GM20431 (cell line): ENCODE measurements around the gene GALNT11.
"Not testable (repeated sequence)": the region's sequence is repeated elsewhere in the genome, so short reads cannot be mapped to it uniquely, and the experiment has no call there.

Source experiments
- in situ Hi-C: fragments of 300-500 bp; cut with MseI, MboI; formaldehyde crosslinking; loops from one replicate; pipeline ENCODE4 v1.15.0; 2020; ENCODE audit warnings: low sequenced_read_pairs; ENCODE audit not compliant: unreplicated experiment

GALNT11 gene

GRCh38 chr7:152025937-152026890, 740 bp downstream of the GALNT11 start:
- in situ Hi-C loops = no loop called here

- in situ Hi-C loops = not testable (repeated sequence)
These were observed 2.3 kb downstream of the GALNT11 start for GRCh38 chr7:152027491-152028365.

- in situ Hi-C loops = not testable (repeated sequence)
These were observed 4.6 kb downstream of the GALNT11 start for GRCh38 chr7:152030059-152030458.

GRCh38 chr7:152030639-152031038, 5.2 kb downstream of the GALNT11 start:
- in situ Hi-C loops = not testable (repeated sequence)

GRCh38 chr7:152035817-152036216, 10.3 kb downstream of the GALNT11 start:
- in situ Hi-C loops = no loop called here

- in situ Hi-C loops = not testable (repeated sequence)
These were observed 12.9 kb downstream of the GALNT11 start for GRCh38 chr7:152038410-152038809.

- in situ Hi-C loops = not testable (repeated sequence)
These were observed 17.6 kb downstream of the GALNT11 start for GRCh38 chr7:152043086-152043485.

GRCh38 chr7:152044909-152045308, 19.4 kb downstream of the GALNT11 start:
- in situ Hi-C loops = not testable (repeated sequence)

- in situ Hi-C loops = no loop called here
These were observed 21.1 kb downstream of the GALNT11 start for GRCh38 chr7:152046531-152046930.

- in situ Hi-C loops = no loop called here
These were observed 22.6 kb downstream of the GALNT11 start for GRCh38 chr7:152048051-152048450.

- in situ Hi-C loops = no loop called here
These were observed 25.1 kb downstream of the GALNT11 start for GRCh38 chr7:152050547-152050971.

- in situ Hi-C loops = no loop called here
These were observed 26.5 kb downstream of the GALNT11 start for GRCh38 chr7:152051968-152052367.

- in situ Hi-C loops = no loop called here
These were observed 27.3 kb downstream of the GALNT11 start for GRCh38 chr7:152052771-152053170.

- in situ Hi-C loops = no loop called here
These were observed 29.1 kb downstream of the GALNT11 start for GRCh38 chr7:152054367-152055230.

- in situ Hi-C loops = no loop called here
These were observed 31.3 kb downstream of the GALNT11 start for GRCh38 chr7:152056621-152057274.

GRCh38 chr7:152059311-152059710, 33.8 kb downstream of the GALNT11 start:
- in situ Hi-C loops = no loop called here

GRCh38 chr7:152061086-152061485, 35.6 kb downstream of the GALNT11 start:
- in situ Hi-C loops = not testable (repeated sequence)

GRCh38 chr7:152063192-152063591, 37.7 kb downstream of the GALNT11 start:
- in situ Hi-C loops = not testable (repeated sequence)

GRCh38 chr7:152063821-152064220, 38.3 kb downstream of the GALNT11 start:
- in situ Hi-C loops = not testable (repeated sequence)
